GM12801 (cell line): ENCODE measurements around the gene CPNE8.

Experiments used
- CTCF ChIP-seq: IDR thresholded peaks from one replicate; pipeline ENCODE4 v1.5.1; 2011; ENCODE audit warnings: control low read depth; ENCODE audit not compliant: insufficient read length; ENCODE audit errors: extremely low read depth

Gene CPNE8

GRCh38 chr12:38607295-38607694, 298.1 kb downstream of the CPNE8 start:
- no peak for TF ChIP-seq CTCF
